SK-N-SH (cell line): ENCODE results near the gene NSG2. TPM values are rescaled to one million over a fixed set of nuclear protein-coding genes. Genes with fewer than 3 reads are reported as not detected.
"Not testable (repeated sequence)": the region's sequence is repeated elsewhere in the genome, so short reads cannot be mapped to it uniquely, and the experiment has no call there.

Source experiments
- CTCF ChIA-PET: fragments of 300-600, 350-600 bp; formaldehyde crosslinking; extraction: SDS; loops from one replicate; lab custom pipeline; 2021; lab: Yijun Ruan, JAX
- POLR2A ChIA-PET: fragments of 350-600 bp; sonication (Branson Sonifier 250); formaldehyde crosslinking; extraction: SDS; loops from one replicate; lab custom pipeline; 2020; ENCODE audit warnings: antibody characterized with exemption, inconsistent platforms; lab: Yijun Ruan, JAX
- DNase-seq: peaks from one replicate; pipeline ENCODE4 v3.0.0; 2012
- H2AFZ ChIP-seq: fragments of 200-600 bp; sonication (generic); 2 replicates; pipeline ENCODE4 v1.8.1; 2016; ENCODE audit warnings: antibody characterized with exemption, mild to moderate bottlenecking, low read depth
- H3F3A ChIP-seq: fragments of 200-600 bp; sonication (generic); replicated peaks from 2 replicates; pipeline ENCODE3; 2016; ENCODE audit warnings: antibody characterized with exemption, mild to moderate bottlenecking; ENCODE audit not compliant: insufficient read depth
- H3K27ac ChIP-seq, 2 experiments: fragments of 200-500 bp in 1 of 2; fragments of 200-600 bp in 1 of 2; sonication (Bioruptor generic) in 1 of 2; sonication (generic), shearing (Covaris generic) in 1 of 2; 2 replicates each; pipeline versions ENCODE4 v1.5.1 to v1.6.1; 2014 to 2016; ENCODE audit warnings: low read depth in 2 of 2, inconsistent platforms in 1 of 2, low read length in 1 of 2, mild to moderate bottlenecking in 1 of 2, mixed read lengths in 1 of 2
- H3K27me3 ChIP-seq: fragments of 200-600 bp; sonication (generic), shearing (Covaris generic); 2 replicates; pipeline ENCODE4 v1.6.1; 2016; ENCODE audit warnings: mixed run types; ENCODE audit not compliant: insufficient read depth
- H3K36me3 ChIP-seq, 2 experiments: fragments of 200-500 bp in 1 of 2; fragments of 200-600 bp in 1 of 2; sonication (Bioruptor generic) in 1 of 2; sonication (generic) in 1 of 2; replicated peaks in 1 of 2; 2 replicates each; pipeline versions ENCODE3 to v1.5.1; 2014 to 2016; ENCODE audit warnings: low read length in 1 of 2, mild to moderate bottlenecking in 1 of 2; ENCODE audit not compliant: insufficient read depth in 2 of 2, control insufficient read depth in 1 of 2
- H3K4me1 ChIP-seq, 2 experiments: fragments of 200-500 bp in 1 of 2; fragments of 200-600 bp in 1 of 2; sonication (Bioruptor generic) in 1 of 2; sonication (generic), shearing (Covaris generic) in 1 of 2; 2 replicates each; pipeline versions ENCODE4 v1.5.1 to v1.6.1; 2014 to 2016; ENCODE audit warnings: low read depth in 1 of 2, low read length in 1 of 2, mixed run types in 1 of 2; ENCODE audit not compliant: insufficient read depth in 2 of 2, control insufficient read depth in 1 of 2
- H3K4me2 ChIP-seq: fragments of 200-600 bp; sonication (generic), shearing (Covaris generic); 2 replicates; pipeline ENCODE4 v1.6.1; 2017; ENCODE audit warnings: mixed run types
- H3K4me3 ChIP-seq, 2 experiments: fragments of 200-500 bp in 1 of 2; fragments of 200-600 bp in 1 of 2; sonication (Bioruptor generic) in 1 of 2; sonication (generic), shearing (Covaris generic) in 1 of 2; 2 replicates each; pipeline versions ENCODE4 v1.5.1 to v1.8.1; 2014 to 2016; ENCODE audit warnings: low read depth in 2 of 2, inconsistent platforms in 1 of 2, low read length in 1 of 2, mild to moderate bottlenecking in 1 of 2, mixed read lengths in 1 of 2, moderate library complexity in 1 of 2
- H3K79me2 ChIP-seq: fragments of 200-600 bp; sonication (generic); 2 replicates; pipeline ENCODE4 v1.8.1; 2017; ENCODE audit warnings: mild to moderate bottlenecking; ENCODE audit not compliant: insufficient read depth
- H3K9ac ChIP-seq: fragments of 200-600 bp; sonication (generic); 2 replicates; pipeline ENCODE4 v1.6.1; 2017; ENCODE audit warnings: mixed run types
- H3K9me2 ChIP-seq: fragments of 200-600 bp; sonication (generic); 2 replicates; pipeline ENCODE4 v1.6.1; 2017; ENCODE audit warnings: mixed run types
- H3K9me3 ChIP-seq: fragments of 200-600 bp; sonication (generic); 2 replicates; pipeline ENCODE4 v1.6.1; 2017; ENCODE audit warnings: mixed run types, mild to moderate bottlenecking, moderate library complexity
- H4K20me1 ChIP-seq: fragments of 200-600 bp; sonication (generic); 2 replicates; pipeline ENCODE4 v1.6.1; 2017; ENCODE audit warnings: mild to moderate bottlenecking, mixed run types; ENCODE audit not compliant: insufficient read depth
- GATA2 ChIP-seq: sonication (generic); formaldehyde crosslinking; IDR thresholded peaks from 2 replicates; pipeline ENCODE4 v1.5.0; 2020; ENCODE audit warnings: mild to moderate bottlenecking, missing genetic modification reagents
- RCOR1 ChIP-seq: fragments of 150-350 bp; IDR thresholded peaks from 2 replicates; pipeline ENCODE4 v1.6.1; 2017; ENCODE audit warnings: antibody characterized with exemption, low read length
- REST ChIP-seq: IDR thresholded peaks from 2 replicates; pipeline ENCODE4 v1.6.1; 2012; ENCODE audit warnings: mild to moderate bottlenecking, low read depth, low read length, moderate library complexity
- USF1 ChIP-seq: IDR thresholded peaks from 2 replicates; pipeline ENCODE4 v1.4.0; 2012; ENCODE audit warnings: low read depth, borderline replicate concordance
- WGBS: methylation state at CpG from one replicate; pipeline ENCODE4 v1.1.6; 2017; ENCODE audit warnings: low lambda C conversion rate; 5-methylcytosine and 5-hydroxymethylcytosine counted together
- polyA plus RNA-seq, 3 experiments: library from polyadenylated mRNA; depleted of rRNA; stranded (reverse); fragments of >200 nt; gene quantifications; 2 replicates each; pipeline ENCODE4 v1.2.3, GENCODE V29; 2012

NSG2 gene
- polyA plus RNA-seq, 1 of the 3 experiments (the other 2 are of a cell fraction): 4.3 TPM

DNA sequence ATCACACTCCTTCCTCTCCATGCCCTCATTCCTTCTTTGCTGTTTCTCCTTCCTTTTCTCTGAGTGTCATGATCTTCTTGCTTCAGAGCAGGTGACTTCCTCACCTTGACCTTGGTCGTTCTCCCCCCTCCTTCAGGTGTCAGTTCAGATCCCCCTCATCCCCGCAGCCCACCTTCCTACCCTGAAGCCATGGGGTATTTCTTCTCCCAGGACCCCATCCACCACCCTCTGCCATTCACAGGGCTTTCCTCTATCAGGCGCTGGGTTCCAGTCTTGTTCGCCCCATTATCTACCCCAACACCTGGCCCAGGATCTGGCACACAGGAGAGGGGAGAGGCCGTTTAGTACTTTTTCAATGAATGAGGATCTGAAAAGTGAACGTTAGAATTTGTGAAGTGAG, 101.0 kb downstream of the NSG2 start (continued):
- no peak for TF ChIP-seq RCOR1

DNA sequence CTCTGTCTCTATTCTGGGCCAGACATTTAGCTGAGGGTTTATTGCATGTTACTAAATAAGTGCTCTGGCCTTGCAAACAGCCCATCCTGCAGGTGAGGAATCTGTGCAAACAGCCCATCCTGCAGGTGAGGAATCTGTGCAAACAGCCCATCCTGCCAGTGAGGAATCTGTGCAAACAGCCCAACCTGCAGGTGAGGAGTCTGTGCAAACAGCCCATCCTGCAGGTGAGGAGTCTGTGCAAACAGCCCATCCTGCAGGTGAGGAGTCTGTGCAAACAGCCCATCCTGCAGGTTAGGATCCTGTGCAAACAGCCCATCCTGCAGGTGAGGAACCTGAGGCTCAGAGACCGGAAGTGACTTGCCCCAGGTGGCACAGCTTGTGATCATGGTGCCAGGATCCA, 101.5 kb downstream of the NSG2 start:
- H3K9me3 ChIP-seq, CTCF ChIA-PET, H3K27me3 ChIP-seq, H4K20me1 ChIP-seq, H3K9ac ChIP-seq, DNase-seq, POLR2A ChIA-PET, H3K9me2 ChIP-seq, H3K36me3 ChIP-seq, H3K4me3 ChIP-seq, H3K79me2 ChIP-seq, H3F3A ChIP-seq, H3K27ac ChIP-seq, H2AFZ ChIP-seq, H3K4me2 ChIP-seq: not testable (repeated sequence)
- peaks cover 0 to 18% of the 10 kb centered on the region in 2 experiments; a peak in 2 of 4 replicates for H3K4me1 ChIP-seq
- WGBS: 0% methylated on average over 1 of the region's 1 CpG

GRCh38 chr5:174147551-174147950, 102.0 kb downstream of the NSG2 start:
- no peak overlapping the region for H3K4me3 ChIP-seq
- H3K9ac ChIP-seq: no peak overlapping the region
- no peaks in the 10 kb centered on the region for H3K9me2 ChIP-seq
- H4K20me1 ChIP-seq: no peaks in the 10 kb centered on the region
- no peaks in the 10 kb centered on the region for H3F3A ChIP-seq
- H3K79me2 ChIP-seq: no peaks in the 10 kb centered on the region
- WGBS: 0% methylated on average over 1 of the region's 2 CpGs
- POLR2A ChIA-PET: no interaction called here
- DNase-seq: no peak
- H3K27me3 ChIP-seq: no peaks in the 10 kb centered on the region
- no peak overlapping the region for H3K4me2 ChIP-seq
- no peaks in the 10 kb centered on the region for H3K9me3 ChIP-seq
- H3K27ac ChIP-seq: no peak overlapping the region
- no peaks in the 10 kb centered on the region for H3K36me3 ChIP-seq
- CTCF ChIA-PET: interaction anchor here (0.8 to 1.8 kb wide), 3 partner anchors 21 to 170 kb away, joined by 3 to 5 read pairs (median 5); partner anchors contain the start of gene NSG2
- H2AFZ ChIP-seq: no peak overlapping the region
- TF ChIP-seq REST: no peak
- no peak for TF ChIP-seq GATA2 (CRISPR knock-in tag)
- no peak for TF ChIP-seq USF1
- peaks cover 0 to 18% of the 10 kb centered on the region in 2 experiments; a peak in 2 of 4 replicates for H3K4me1 ChIP-seq
